Astrocyte (in vitro differentiated cells and primary cell): ENCODE results near the gene NRAS. TPM values are rescaled to one million over a fixed set of nuclear protein-coding genes. Genes with fewer than 3 reads are reported as not detected.

Experiments used
- DNase-seq: peaks from one replicate; pipeline ENCODE4 v3.0.0-alpha.2; 2010; ENCODE audit warnings: low read depth
- FAIRE-seq: peaks from 2 replicates; lab custom pipeline; 2011; peaks lifted over from hg19 to GRCh38; lab: Jason Lieb, UNC
- H2AFZ ChIP-seq: 2 replicates; pipeline ENCODE4 v1.6.0; 2012; ENCODE audit warnings: low read depth, low read length, inconsistent platforms
- H3K27ac ChIP-seq: 2 replicates; pipeline ENCODE4 v1.5.1; 2011; ENCODE audit warnings: low read depth, low read length, inconsistent platforms
- H3K27me3 ChIP-seq: 2 replicates; pipeline ENCODE4 v1.6.0; 2011; ENCODE audit warnings: low read length, inconsistent platforms; ENCODE audit not compliant: insufficient read depth
- H3K36me3 ChIP-seq: 2 replicates; pipeline ENCODE4 v1.5.1; 2011; ENCODE audit warnings: low read length, inconsistent platforms; ENCODE audit not compliant: insufficient read depth
- H3K4me1 ChIP-seq: 2 replicates; pipeline ENCODE4 v1.5.1; 2011; ENCODE audit warnings: low read length, inconsistent platforms; ENCODE audit not compliant: insufficient read depth
- H3K4me2 ChIP-seq: 2 replicates; pipeline ENCODE4 v1.6.0; 2012; ENCODE audit warnings: low read length, inconsistent platforms
- H3K4me3 ChIP-seq: 2 replicates; pipeline ENCODE4 v1.5.1; 2011; ENCODE audit warnings: low read depth, mild to moderate bottlenecking, low read length, inconsistent platforms; ENCODE audit not compliant: insufficient read depth
- H3K79me2 ChIP-seq: 2 replicates; pipeline ENCODE4 v1.6.0; 2012; ENCODE audit warnings: mild to moderate bottlenecking, low read length, inconsistent platforms; ENCODE audit not compliant: insufficient read depth
- H3K9ac ChIP-seq: 2 replicates; pipeline ENCODE4 v1.6.0; 2012; ENCODE audit warnings: mild to moderate bottlenecking, low read length, inconsistent platforms
- H3K9me3 ChIP-seq: 2 replicates; pipeline ENCODE4 v1.5.1; 2012; ENCODE audit warnings: low read depth, mild to moderate bottlenecking, low read length, inconsistent platforms; ENCODE audit not compliant: insufficient read depth
- H4K20me1 ChIP-seq: 2 replicates; pipeline ENCODE4 v1.6.0; 2012; ENCODE audit warnings: low read length, inconsistent platforms; ENCODE audit not compliant: insufficient read depth
- H3K27ac Mint-ChIP-seq: one replicate; pipeline ENCODE4 v1.8.0; 2021; ENCODE audit warnings: mild to moderate bottlenecking, mixed read lengths; ENCODE audit not compliant: unreplicated experiment
- H3K27me3 Mint-ChIP-seq: one replicate; pipeline ENCODE4 v1.8.0; 2021; ENCODE audit warnings: low read depth, mixed read lengths; ENCODE audit not compliant: unreplicated experiment
- H3K36me3 Mint-ChIP-seq: one replicate; pipeline ENCODE4 v1.8.0; 2021; ENCODE audit warnings: low read depth, mixed read lengths; ENCODE audit not compliant: unreplicated experiment
- H3K4me1 Mint-ChIP-seq: one replicate; pipeline ENCODE4 v1.8.0; 2021; ENCODE audit warnings: low read depth, mixed read lengths; ENCODE audit not compliant: unreplicated experiment
- H3K4me3 Mint-ChIP-seq: one replicate; pipeline ENCODE4 v1.8.0; 2021; ENCODE audit warnings: mild to moderate bottlenecking, moderate library complexity, mixed read lengths; ENCODE audit not compliant: unreplicated experiment
- H3K9me3 Mint-ChIP-seq: one replicate; pipeline ENCODE4 v1.8.0; 2021; ENCODE audit warnings: mild to moderate bottlenecking, mixed read lengths; ENCODE audit not compliant: unreplicated experiment
- EZH2 ChIP-seq: IDR thresholded peaks from 2 replicates; pipeline ENCODE4 v1.6.1; 2012; ENCODE audit warnings: mild to moderate bottlenecking, low read length, inconsistent platforms; ENCODE audit not compliant: insufficient read depth
- total RNA-seq: library from RNA; stranded (reverse); gene quantifications from 2 replicates; pipeline ENCODE4 v1.2.1, GENCODE V29; 2021
- TF ChIP-seq, protein P1 (sequence below): IDR thresholded peaks from 2 replicates; pipeline ENCODE4 v1.5.1; 2011; ENCODE audit warnings: low read depth, mild to moderate bottlenecking, inconsistent platforms, low read length, moderate library complexity; ENCODE audit not compliant: insufficient read depth

The NRAS gene
- total RNA-seq, 1 donor from 2014 or later = 63.8 TPM

DNA sequence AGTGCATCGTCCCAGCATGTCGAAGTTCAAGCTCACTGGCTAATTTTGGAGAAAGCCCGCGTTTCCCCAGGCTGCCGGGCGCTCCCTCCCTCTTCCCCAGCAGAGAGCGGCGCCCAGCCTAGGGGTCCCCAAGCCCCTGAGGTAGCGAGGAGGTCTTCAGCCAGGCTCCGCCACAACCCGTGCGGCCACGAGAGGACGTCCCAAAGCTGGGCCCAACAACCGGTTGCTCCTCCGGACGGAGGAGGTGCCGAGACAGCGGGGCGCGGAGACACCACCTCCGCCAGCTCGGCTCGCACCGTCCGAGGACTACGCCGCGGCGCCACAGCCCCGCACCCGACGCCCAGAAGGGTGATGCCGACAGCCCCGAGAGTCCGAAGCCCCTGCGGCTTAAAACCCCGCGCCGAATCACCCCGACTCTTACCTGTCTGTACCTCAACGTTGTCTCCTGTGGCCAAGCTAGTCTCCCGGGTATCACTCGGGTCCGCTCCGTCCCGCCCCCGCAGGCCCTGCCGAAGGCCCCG lies 46.9 kb downstream of the NRAS start, which contains the start of gene DENND2C:
Gene DENND2C, minus strand, starts transcription at position 488 of the 521 bp plus-strand sequence. CDS start 44,065 bp downstream, outside the sequence.
- no peaks in the 10 kb centered on the region for H3K9me3 ChIP-seq
- peaks cover 10% of the 10 kb centered on the region for H3K27me3 Mint-ChIP-seq
- H3K4me3 ChIP-seq = peak within 1 kb of the TSS; percentile 89
- peak within 1 kb of the TSS; percentile 91 for H3K27ac Mint-ChIP-seq
- peak within 1 kb of the TSS; percentile 77 for H3K27ac ChIP-seq
- peak within 1 kb of the TSS; percentile 94 for H3K4me3 Mint-ChIP-seq
- peak within 1 kb of the TSS; percentile 88 for H3K9ac ChIP-seq
- no peaks in the 10 kb centered on the region for H4K20me1 ChIP-seq
- peak within 1 kb of the TSS; percentile 98 for H2AFZ ChIP-seq
- H3K4me1 ChIP-seq = peaks cover 9% of the 10 kb centered on the region
- H3K36me3 ChIP-seq = no peaks in the 10 kb centered on the region
- H3K27me3 ChIP-seq = peaks cover 2% of the 10 kb centered on the region
- TF ChIP-seq, protein P1, sequence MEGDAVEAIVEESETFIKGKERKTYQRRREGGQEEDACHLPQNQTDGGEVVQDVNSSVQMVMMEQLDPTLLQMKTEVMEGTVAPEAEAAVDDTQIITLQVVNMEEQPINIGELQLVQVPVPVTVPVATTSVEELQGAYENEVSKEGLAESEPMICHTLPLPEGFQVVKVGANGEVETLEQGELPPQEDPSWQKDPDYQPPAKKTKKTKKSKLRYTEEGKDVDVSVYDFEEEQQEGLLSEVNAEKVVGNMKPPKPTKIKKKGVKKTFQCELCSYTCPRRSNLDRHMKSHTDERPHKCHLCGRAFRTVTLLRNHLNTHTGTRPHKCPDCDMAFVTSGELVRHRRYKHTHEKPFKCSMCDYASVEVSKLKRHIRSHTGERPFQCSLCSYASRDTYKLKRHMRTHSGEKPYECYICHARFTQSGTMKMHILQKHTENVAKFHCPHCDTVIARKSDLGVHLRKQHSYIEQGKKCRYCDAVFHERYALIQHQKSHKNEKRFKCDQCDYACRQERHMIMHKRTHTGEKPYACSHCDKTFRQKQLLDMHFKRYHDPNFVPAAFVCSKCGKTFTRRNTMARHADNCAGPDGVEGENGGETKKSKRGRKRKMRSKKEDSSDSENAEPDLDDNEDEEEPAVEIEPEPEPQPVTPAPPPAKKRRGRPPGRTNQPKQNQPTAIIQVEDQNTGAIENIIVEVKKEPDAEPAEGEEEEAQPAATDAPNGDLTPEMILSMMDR = no peak
- TF ChIP-seq EZH2 = no peak
- FAIRE-seq (no peak), DNase-seq (no peak)
- H3K4me1 Mint-ChIP-seq = peaks cover 8% of the 10 kb centered on the region
- no peaks in the 10 kb centered on the region for H3K9me3 Mint-ChIP-seq
- no peaks in the 10 kb centered on the region for H3K79me2 ChIP-seq
- H3K4me2 ChIP-seq = peak within 1 kb of the TSS; percentile 100
- no peaks in the 10 kb centered on the region for H3K36me3 Mint-ChIP-seq

DNA sequence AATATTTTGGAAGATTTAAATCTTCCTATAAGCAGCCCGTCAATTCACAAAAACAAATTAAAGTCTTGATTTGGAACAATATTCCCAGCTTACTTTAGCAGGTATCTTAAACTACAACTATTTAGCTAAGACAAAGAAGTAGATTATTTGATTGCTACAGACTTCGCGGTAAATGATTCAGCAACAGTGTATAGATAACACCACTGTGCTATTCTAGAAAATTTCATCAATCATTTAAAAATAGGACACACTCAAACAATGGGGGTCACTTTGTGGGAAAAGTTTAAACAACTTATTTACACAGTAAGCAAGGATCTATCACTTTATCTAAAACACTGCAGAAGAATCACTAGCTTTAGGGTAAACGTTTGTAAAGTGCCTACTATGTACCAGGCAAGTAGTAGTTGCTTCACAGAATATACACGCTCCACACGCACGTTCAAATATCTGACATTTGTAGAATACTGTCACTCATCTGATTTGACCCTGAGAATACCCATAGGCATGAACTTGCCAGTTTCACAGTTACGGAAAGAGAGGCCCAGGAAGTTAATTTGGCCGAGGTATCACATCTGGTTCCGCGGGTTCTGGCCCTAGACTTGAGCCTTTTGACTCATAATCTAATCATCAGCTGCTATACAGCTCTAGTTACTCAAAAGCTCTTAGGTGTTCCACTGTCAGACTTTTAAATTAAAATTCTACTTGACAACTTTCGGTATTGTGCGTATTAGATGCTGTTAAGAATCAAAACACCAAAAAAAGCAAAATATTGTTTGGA lies 47.6 kb downstream of the NRAS start:
- Histone ChIP-seq H3K79me2 (no peaks in the 10 kb centered on the region), H3K27me3 (no peaks in the 10 kb centered on the region), H3K4me3 (peak overlapping the region; percentile 89), H2AFZ (peak overlapping the region; percentile 98), H3K9ac (peak overlapping the region; percentile 88), H3K36me3 (no peaks in the 10 kb centered on the region), H3K9me3 (no peaks in the 10 kb centered on the region), H3K4me2 (peak overlapping the region; percentile 100), H4K20me1 (no peaks in the 10 kb centered on the region), H3K27ac (peak overlapping the region; percentile 59), H3K4me1 (peaks cover 9% of the 10 kb centered on the region)
- FAIRE-seq (peak; percentile 20), DNase-seq (peak; percentile 48)
- no peak for TF ChIP-seq EZH2
- TF ChIP-seq, protein P1 = no peak
- Mint-ChIP-seq H3K27me3 (peaks cover 5% of the 10 kb centered on the region), H3K4me3 (peak overlapping the region; percentile 94), H3K36me3 (no peaks in the 10 kb centered on the region), H3K9me3 (no peaks in the 10 kb centered on the region), H3K27ac (peak overlapping the region; percentile 43), H3K4me1 (peaks cover 8% of the 10 kb centered on the region)

DNA sequence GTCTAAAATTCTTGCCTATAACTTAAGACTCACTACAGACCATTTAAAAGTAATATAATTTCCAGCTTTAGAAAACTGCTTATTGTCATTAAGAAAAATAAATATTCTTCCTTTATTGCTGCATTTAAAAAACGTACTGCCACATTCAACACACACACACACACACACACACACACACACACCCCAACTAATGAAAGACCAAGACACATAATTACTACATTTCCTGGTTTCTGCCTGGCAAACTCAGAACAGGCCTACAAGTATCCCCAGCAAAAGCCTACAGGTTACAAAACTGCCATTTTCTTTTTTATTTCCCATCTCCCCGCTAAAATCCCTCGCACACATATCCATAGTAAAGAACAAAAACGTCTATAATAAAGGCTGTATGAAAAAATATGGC lies 48.2 kb downstream of the NRAS start:
- Mint-ChIP-seq H3K4me1 (peaks cover 8% of the 10 kb centered on the region), H3K4me3 (peak overlapping the region; percentile 94), H3K9me3 (no peaks in the 10 kb centered on the region), H3K27ac (no peak overlapping the region), H3K36me3 (no peaks in the 10 kb centered on the region), H3K27me3 (peaks cover 5% of the 10 kb centered on the region)
- Histone ChIP-seq H4K20me1 (no peaks in the 10 kb centered on the region), H3K79me2 (no peaks in the 10 kb centered on the region), H3K4me1 (peaks cover 9% of the 10 kb centered on the region), H3K27me3 (no peaks in the 10 kb centered on the region), H3K27ac (no peak overlapping the region), H3K9ac (no peak overlapping the region), H3K4me2 (no peak overlapping the region), H2AFZ (no peak overlapping the region), H3K36me3 (no peaks in the 10 kb centered on the region), H3K9me3 (no peaks in the 10 kb centered on the region), H3K4me3 (no peak overlapping the region)
- TF ChIP-seq, protein P1 = no peak
- TF ChIP-seq EZH2 = no peak
- DNase-seq (no peak), FAIRE-seq (no peak)
